HEK293 (cell line): Measurements from ENCODE around the gene CCDC34.

Experiments used
- CTCF ChIA-PET: fragments of 350-600 bp; formaldehyde crosslinking; extraction: SDS; loops from one replicate; lab custom pipeline; 2021; ENCODE audit warnings: antibody characterized with exemption; lab: Yijun Ruan, JAX
- POLR2A ChIA-PET: fragments of 300-600 bp; formaldehyde crosslinking; extraction: SDS; loops from one replicate; lab custom pipeline; 2020; ENCODE audit warnings: antibody characterized with exemption, inconsistent platforms; lab: Yijun Ruan, JAX
- H3K27ac ChIP-seq: fragments of 200-500 bp; sonication (Bioruptor generic); 2 replicates; pipeline ENCODE4 v1.5.1; 2014; ENCODE audit warnings: low read depth, low read length, control low read depth, inconsistent platforms; ENCODE audit errors: extremely low read depth
- H3K36me3 ChIP-seq, 2 experiments: fragments of 200-500 bp in 1 of 2; sonication (Bioruptor generic) in 1 of 2; 1 replicate in 1 of 2; 2 replicates in 1 of 2; pipeline ENCODE4 v1.5.1; 2014 to 2017; ENCODE audit warnings: inconsistent platforms in 2 of 2, low read length in 2 of 2; ENCODE audit not compliant: control insufficient read depth in 2 of 2, insufficient read depth in 1 of 2
- H3K4me1 ChIP-seq: fragments of 200-500 bp; sonication (Bioruptor generic); 2 replicates; pipeline ENCODE4 v1.5.1; 2014; ENCODE audit warnings: mild to moderate bottlenecking, low read length, inconsistent platforms; ENCODE audit not compliant: control insufficient read depth, insufficient read depth
- H3K4me3 ChIP-seq: 2 replicates; pipeline ENCODE4 v1.5.1; 2011; ENCODE audit warnings: low read depth, mild to moderate bottlenecking, control low read depth, low read length, moderate library complexity
- H3K9me3 ChIP-seq: fragments of 200-500 bp; sonication (Bioruptor generic); 2 replicates; pipeline ENCODE4 v1.5.1; 2014; ENCODE audit warnings: low read depth, low read length, inconsistent platforms; ENCODE audit not compliant: control insufficient read depth, insufficient read depth
- HIC1 ChIP-seq: fragments of 450-650 bp; formaldehyde crosslinking; IDR thresholded peaks from 2 replicates; pipeline ENCODE4 v1.5.1; 2016; ENCODE audit warnings: missing biosample characterization, missing genetic modification characterization
- MYNN ChIP-seq: fragments of 450-650 bp; formaldehyde crosslinking; IDR thresholded peaks from 2 replicates; pipeline ENCODE4 v1.5.1; 2016; ENCODE audit warnings: missing biosample characterization, missing genetic modification characterization, borderline replicate concordance
- OSR2 ChIP-seq: fragments of 450-650 bp; formaldehyde crosslinking; IDR thresholded peaks from 2 replicates; pipeline ENCODE4 v1.5.1; 2016; ENCODE audit warnings: missing biosample characterization, missing genetic modification characterization
- OVOL3 ChIP-seq: fragments of 450-650 bp; formaldehyde crosslinking; IDR thresholded peaks from 2 replicates; pipeline ENCODE4 v1.5.1; 2016; ENCODE audit warnings: missing biosample characterization, missing genetic modification characterization
- PRDM1 ChIP-seq: fragments of 450-650 bp; formaldehyde crosslinking; IDR thresholded peaks from 2 replicates; pipeline ENCODE4; 2016; ENCODE audit warnings: missing biosample characterization, missing genetic modification characterization
- PRDM6 ChIP-seq: fragments of 450-650 bp; formaldehyde crosslinking; IDR thresholded peaks from 2 replicates; pipeline ENCODE4 v1.5.1; 2017; ENCODE audit warnings: missing biosample characterization, missing genetic modification characterization
- TCF7L2 ChIP-seq: IDR thresholded peaks from 2 replicates; pipeline ENCODE4 v1.6.1; 2011; ENCODE audit warnings: low read depth, mild to moderate bottlenecking, inconsistent platforms, low read length, moderate library complexity, borderline replicate concordance
- TRIM28 ChIP-seq: IDR thresholded peaks from 2 replicates; pipeline ENCODE4 v1.6.1; 2011; ENCODE audit warnings: low read length, control low read depth, borderline replicate concordance
- YY1 ChIP-seq: fragments of 450-650 bp; formaldehyde crosslinking; IDR thresholded peaks from 2 replicates; pipeline ENCODE4 v1.5.1; 2018; ENCODE audit warnings: missing biosample characterization, missing genetic modification characterization
- ZBTB44 ChIP-seq: fragments of 450-650 bp; IDR thresholded peaks from 2 replicates; pipeline ENCODE4 v1.5.1; 2018; ENCODE audit warnings: missing biosample characterization, mild to moderate bottlenecking, missing genetic modification characterization
- ZEB2 ChIP-seq: fragments of 450-650 bp; formaldehyde crosslinking; IDR thresholded peaks from 2 replicates; pipeline ENCODE4 v1.5.1; 2016; ENCODE audit warnings: missing biosample characterization, missing genetic modification characterization
- ZIC2 ChIP-seq: fragments of 450-650 bp; formaldehyde crosslinking; IDR thresholded peaks from 2 replicates; pipeline ENCODE4 v1.5.1; 2016; ENCODE audit warnings: missing biosample characterization, missing genetic modification characterization
- ZNF10 ChIP-seq: fragments of 450-650 bp; formaldehyde crosslinking; IDR thresholded peaks from 2 replicates; pipeline ENCODE4 v1.5.1; 2017; ENCODE audit warnings: missing biosample characterization, missing genetic modification characterization
- ZNF112 ChIP-seq: fragments of 450-650 bp; formaldehyde crosslinking; IDR thresholded peaks from 2 replicates; pipeline ENCODE4 v1.5.0; 2017; ENCODE audit warnings: missing biosample characterization, missing genetic modification characterization
- ZNF121 ChIP-seq: fragments of 450-650 bp; formaldehyde crosslinking; IDR thresholded peaks from 2 replicates; pipeline ENCODE4 v1.5.1; 2016; ENCODE audit warnings: missing biosample characterization, missing genetic modification characterization
- ZNF133 ChIP-seq: fragments of 450-650 bp; formaldehyde crosslinking; IDR thresholded peaks from 2 replicates; pipeline ENCODE4 v1.5.1; 2016; ENCODE audit warnings: missing biosample characterization, missing genetic modification characterization
- ZNF2 ChIP-seq: fragments of 450-650 bp; formaldehyde crosslinking; IDR thresholded peaks from 2 replicates; pipeline ENCODE4 v1.5.1; 2016; ENCODE audit warnings: missing biosample characterization, missing genetic modification characterization
- ZNF473 ChIP-seq: fragments of 450-650 bp; formaldehyde crosslinking; IDR thresholded peaks from 2 replicates; pipeline ENCODE4 v1.5.1; 2017; ENCODE audit warnings: missing biosample characterization, missing genetic modification characterization
- ZNF600 ChIP-seq: fragments of 450-650 bp; formaldehyde crosslinking; IDR thresholded peaks from 2 replicates; pipeline ENCODE4 v1.5.1; 2016; ENCODE audit warnings: missing biosample characterization, missing genetic modification characterization
- ZNF610 ChIP-seq: fragments of 450-650 bp; formaldehyde crosslinking; IDR thresholded peaks from 2 replicates; pipeline ENCODE4 v1.5.1; 2016; ENCODE audit warnings: missing biosample characterization, missing genetic modification characterization, borderline replicate concordance
- ZNF664 ChIP-seq: fragments of 450-650 bp; formaldehyde crosslinking; IDR thresholded peaks from 2 replicates; pipeline ENCODE4 v1.5.1; 2016; ENCODE audit warnings: missing biosample characterization, missing genetic modification characterization
- ZNF830 ChIP-seq: fragments of 450-650 bp; IDR thresholded peaks from 2 replicates; pipeline ENCODE4 v1.5.0; 2018; ENCODE audit warnings: missing biosample characterization, missing genetic modification characterization, low read depth, mild to moderate bottlenecking, moderate library complexity
- ZNF843 ChIP-seq: fragments of 450-650 bp; formaldehyde crosslinking; IDR thresholded peaks from 2 replicates; pipeline ENCODE4 v1.5.1; 2016; ENCODE audit warnings: missing biosample characterization, missing genetic modification characterization
- ZSCAN16 ChIP-seq: fragments of 450-650 bp; formaldehyde crosslinking; IDR thresholded peaks from 2 replicates; pipeline ENCODE4 v1.5.1; 2016; ENCODE audit warnings: missing biosample characterization, missing genetic modification characterization
- ZSCAN4 ChIP-seq: fragments of 450-650 bp; formaldehyde crosslinking; IDR thresholded peaks from 2 replicates; pipeline ENCODE4 v1.5.1; 2017; ENCODE audit warnings: missing biosample characterization, missing genetic modification characterization

The CCDC34 gene

GRCh38 chr11:27394781-27395228, 31.8 kb upstream of the CCDC34 start (continued):
- peak; percentile 59; the same call in 1 of the 2 replicates for TF ChIP-seq ZNF10 (tag by site-specific recombination)
- no peak for TF ChIP-seq ZNF473 (tag by site-specific recombination)
- TF ChIP-seq ZBTB44 (tag by site-specific recombination), result peak; percentile 38; the same call in 1 of the 2 replicates
- no peak for TF ChIP-seq ZNF121 (tag by site-specific recombination)
- 0 out of 2 replicates have a peak, but pooled peaks have one; percentile 23 for TF ChIP-seq YY1 (tag by site-specific recombination)
- no peak for TF ChIP-seq ZNF133 (tag by site-specific recombination)
- TF ChIP-seq TRIM28, result no peak
- TF ChIP-seq ZNF664, result no peak
- no peak for TF ChIP-seq HIC1
- no peak for TF ChIP-seq ZNF2 (tag by site-specific recombination)
- no peak for TF ChIP-seq OVOL3
- TF ChIP-seq ZNF830, result no peak
- TF ChIP-seq ZNF843 (tag by site-specific recombination), result no peak
- no peak for TF ChIP-seq ZNF610
- no peak for TF ChIP-seq ZSCAN4 (tag by site-specific recombination)
- no peak for TF ChIP-seq TCF7L2
- TF ChIP-seq ZNF112 (tag by site-specific recombination), result no peak

GRCh38 chr11:27392278-27393114, 29.5 kb upstream of the CCDC34 start:
- POLR2A ChIA-PET, result no interaction called here
- CTCF ChIA-PET, result interaction anchor here (0.7 to 1.2 kb wide), 3 partner anchors 14 to 107 kb away, joined by 3 to 5 read pairs (median 3); no protein-coding TSS in a partner anchor
- no peak overlapping the region for H3K4me3 ChIP-seq
- H3K27ac ChIP-seq, result peak overlapping the region; percentile 4; the same call in 1 of the 2 replicates
- peaks cover 29% of the 10 kb centered on the region for H3K4me1 ChIP-seq
- H3K36me3 ChIP-seq, result no peaks in the 10 kb centered on the region
- TF ChIP-seq TRIM28, result 0 out of 2 replicates have a peak, but pooled peaks have one; percentile 61
- TF ChIP-seq ZNF600, result peak; percentile 88
- peak; percentile 84 for TF ChIP-seq OSR2
- TF ChIP-seq PRDM1, result peak; percentile 69; the same call in 1 of the 2 replicates
- TF ChIP-seq ZSCAN16 (tag by site-specific recombination), result no peak
- TF ChIP-seq PRDM6 (tag by site-specific recombination), result peak; percentile 89
- no peak for TF ChIP-seq ZIC2
- 0 out of 2 replicates have a peak, but pooled peaks have one; percentile 31 for TF ChIP-seq ZEB2 (tag by site-specific recombination)
- TF ChIP-seq MYNN (tag by site-specific recombination), result no peak
- TF ChIP-seq, all 188 proteins: peak for 6
- no peaks in the 10 kb centered on the region for H3K9me3 ChIP-seq
